Ishikawa (cell line): ENCODE data around the gene KLHDC10.

ENCODE experiments used
- CEBPB ChIP-seq: IDR thresholded peaks from 2 replicates; pipeline ENCODE4 v1.6.1; 2012
- CREB1 ChIP-seq: IDR thresholded peaks from 2 replicates; pipeline ENCODE4 v1.6.1; 2012; ENCODE audit warnings: low read depth
- EGR1 ChIP-seq: IDR thresholded peaks from 2 replicates; pipeline ENCODE4 v1.6.1; 2012
- EP300 ChIP-seq: IDR thresholded peaks from 2 replicates; pipeline ENCODE4 v1.6.1; 2012; ENCODE audit warnings: borderline replicate concordance
- FOXM1 ChIP-seq: IDR thresholded peaks from 2 replicates; pipeline ENCODE4 v1.6.1; 2012; ENCODE audit warnings: low read depth, borderline replicate concordance
- MAX ChIP-seq: IDR thresholded peaks from 2 replicates; pipeline ENCODE4 v1.6.1; 2012
- NFIC ChIP-seq: IDR thresholded peaks from 2 replicates; pipeline ENCODE4 v1.6.1; 2012
- RAD21 ChIP-seq: IDR thresholded peaks from 2 replicates; pipeline ENCODE4 v1.6.1; 2012; ENCODE audit warnings: low read depth
- TAF1 ChIP-seq: IDR thresholded peaks from 2 replicates; pipeline ENCODE4 v1.6.1; 2012; ENCODE audit warnings: low read depth, mild to moderate bottlenecking
- TCF12 ChIP-seq: IDR thresholded peaks from 2 replicates; pipeline ENCODE4 v1.6.1; 2012; ENCODE audit warnings: low read depth
- TEAD4 ChIP-seq: IDR thresholded peaks from 2 replicates; pipeline ENCODE4 v1.6.1; 2012
- USF1 ChIP-seq: IDR thresholded peaks from 2 replicates; pipeline ENCODE4 v1.6.1; 2012
- YY1 ChIP-seq: IDR thresholded peaks from 2 replicates; pipeline ENCODE4 v1.6.1; 2012; ENCODE audit warnings: low read depth
- ZBTB7A ChIP-seq: IDR thresholded peaks from 2 replicates; pipeline ENCODE4 v1.6.1; 2012; ENCODE audit warnings: low read depth
- TF ChIP-seq, protein P1 (sequence below): IDR thresholded peaks from 2 replicates; pipeline ENCODE4 v1.6.1; 2012; ENCODE audit warnings: low read depth, mild to moderate bottlenecking

Gene KLHDC10

GRCh38 chr7:130140551-130141160 lies 70.3 kb downstream of the KLHDC10 start:
- TF ChIP-seq FOXM1 = no peak
- TF ChIP-seq TAF1 = no peak
- no peak for TF ChIP-seq NFIC
- no peak for TF ChIP-seq EP300
- TF ChIP-seq EGR1 = no peak
- no peak for TF ChIP-seq TCF12

- TF ChIP-seq RAD21 (no peak), USF1 (no peak), TAF1 (no peak), TCF12 (no peak), CREB1 (no peak), MAX (no peak), EGR1 (no peak), EP300 (no peak)
These were observed 71.0 kb downstream of the KLHDC10 start for GRCh38 chr7:130141161-130141883.

- TF ChIP-seq FOXM1 (no peak), ZBTB7A (no peak), TEAD4 (no peak), CREB1 (no peak), MAX (no peak), TAF1 (no peak), NFIC (no peak), EGR1 (no peak), EP300 (no peak), CEBPB (no peak), YY1 (no peak), TCF12 (no peak), USF1 (no peak)
- TF ChIP-seq, protein P1, sequence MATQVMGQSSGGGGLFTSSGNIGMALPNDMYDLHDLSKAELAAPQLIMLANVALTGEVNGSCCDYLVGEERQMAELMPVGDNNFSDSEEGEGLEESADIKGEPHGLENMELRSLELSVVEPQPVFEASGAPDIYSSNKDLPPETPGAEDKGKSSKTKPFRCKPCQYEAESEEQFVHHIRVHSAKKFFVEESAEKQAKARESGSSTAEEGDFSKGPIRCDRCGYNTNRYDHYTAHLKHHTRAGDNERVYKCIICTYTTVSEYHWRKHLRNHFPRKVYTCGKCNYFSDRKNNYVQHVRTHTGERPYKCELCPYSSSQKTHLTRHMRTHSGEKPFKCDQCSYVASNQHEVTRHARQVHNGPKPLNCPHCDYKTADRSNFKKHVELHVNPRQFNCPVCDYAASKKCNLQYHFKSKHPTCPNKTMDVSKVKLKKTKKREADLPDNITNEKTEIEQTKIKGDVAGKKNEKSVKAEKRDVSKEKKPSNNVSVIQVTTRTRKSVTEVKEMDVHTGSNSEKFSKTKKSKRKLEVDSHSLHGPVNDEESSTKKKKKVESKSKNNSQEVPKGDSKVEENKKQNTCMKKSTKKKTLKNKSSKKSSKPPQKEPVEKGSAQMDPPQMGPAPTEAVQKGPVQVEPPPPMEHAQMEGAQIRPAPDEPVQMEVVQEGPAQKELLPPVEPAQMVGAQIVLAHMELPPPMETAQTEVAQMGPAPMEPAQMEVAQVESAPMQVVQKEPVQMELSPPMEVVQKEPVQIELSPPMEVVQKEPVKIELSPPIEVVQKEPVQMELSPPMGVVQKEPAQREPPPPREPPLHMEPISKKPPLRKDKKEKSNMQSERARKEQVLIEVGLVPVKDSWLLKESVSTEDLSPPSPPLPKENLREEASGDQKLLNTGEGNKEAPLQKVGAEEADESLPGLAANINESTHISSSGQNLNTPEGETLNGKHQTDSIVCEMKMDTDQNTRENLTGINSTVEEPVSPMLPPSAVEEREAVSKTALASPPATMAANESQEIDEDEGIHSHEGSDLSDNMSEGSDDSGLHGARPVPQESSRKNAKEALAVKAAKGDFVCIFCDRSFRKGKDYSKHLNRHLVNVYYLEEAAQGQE = no peak
These were observed 71.7 kb downstream of the KLHDC10 start for GRCh38 chr7:130141884-130142653.

- TF ChIP-seq YY1 = no peak
These were observed 72.5 kb downstream of the KLHDC10 start for GRCh38 chr7:130142654-130143333.

- TF ChIP-seq CEBPB (no peak), RAD21 (no peak), TCF12 (no peak), YY1 (no peak), ZBTB7A (no peak), MAX (no peak)
- TF ChIP-seq, protein P1 = no peak
These were observed 73.0 kb downstream of the KLHDC10 start for GRCh38 chr7:130143334-130143732.

DNA sequence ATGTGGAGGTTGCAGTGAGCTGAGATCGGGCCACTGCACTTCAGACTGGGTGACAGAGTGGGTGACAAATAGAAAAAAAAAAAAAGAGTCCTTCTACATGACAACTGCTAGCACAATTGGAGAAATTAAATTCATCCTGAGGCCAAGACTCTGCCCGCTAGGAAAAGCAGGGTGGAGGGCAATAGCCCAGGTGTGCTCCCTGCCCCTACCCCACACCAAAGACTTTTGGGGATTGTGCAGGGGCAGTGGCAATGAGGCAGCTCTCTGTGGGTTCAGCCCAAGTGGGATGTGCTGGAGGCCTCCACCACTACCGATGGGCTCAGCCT lies 73.6 kb downstream of the KLHDC10 start:
- TF ChIP-seq EP300 (no peak), CREB1 (no peak), ZBTB7A (no peak), EGR1 (no peak)
